GM18505 (cell line): ENCODE results near the gene PSEN2.

Experiments used
- ATAC-seq: cut with Tn5 transposase; IDR thresholded peaks from one replicate; pipeline ENCODE4 v1.9.1; 2021; ENCODE audit not compliant: unreplicated experiment
- POLR2A ChIP-seq: IDR thresholded peaks from 4 replicates; pipeline ENCODE4 v1.6.1; 2011; ENCODE audit warnings: borderline replicate concordance; ENCODE audit not compliant: insufficient read depth, insufficient read length; ENCODE audit errors: extremely low read depth

The PSEN2 gene

GRCh38 chr1:226937940-226938725 is 67.7 kb downstream of the PSEN2 start:
- no peak for ATAC-seq
- TF ChIP-seq POLR2A, result no peak

- no peak for ATAC-seq
- TF ChIP-seq POLR2A, result no peak
Observed at GRCh38 chr1:226938903-226939437, 68.6 kb downstream of the PSEN2 start.

GRCh38 chr1:226939438-226940028 is 69.1 kb downstream of the PSEN2 start:
- TF ChIP-seq POLR2A, result peak; percentile 94
- peak; percentile 36 for ATAC-seq

GRCh38 chr1:226940029-226940805 is 69.8 kb downstream of the PSEN2 start, which contains the start of gene COQ8A:
COQ8A (plus strand) TSS chr1:226940294; CDS start chr1:226961386, 21,092 bp downstream.
- ATAC-seq, result peak; percentile 93
- no peak for TF ChIP-seq POLR2A

- TF ChIP-seq POLR2A, result no peak
- ATAC-seq, result no peak
Observed at GRCh38 chr1:226940806-226941067, 70.3 kb downstream of the PSEN2 start.

- no peak for ATAC-seq
- TF ChIP-seq POLR2A, result no peak
Observed at GRCh38 chr1:226942392-226942791, 72.0 kb downstream of the PSEN2 start.

- ATAC-seq, result no peak
- no peak for TF ChIP-seq POLR2A
Observed at GRCh38 chr1:226943156-226943555, 72.7 kb downstream of the PSEN2 start.

- TF ChIP-seq POLR2A, result no peak
- ATAC-seq, result no peak
Observed at GRCh38 chr1:226943927-226944326, 73.5 kb downstream of the PSEN2 start.

- no peak for TF ChIP-seq POLR2A
- ATAC-seq, result no peak
Observed at GRCh38 chr1:226945106-226945857, 74.9 kb downstream of the PSEN2 start.
